ENCODE data around the gene TIMMDC1.

The TIMMDC1 gene

GRCh38 chr3:119492810-119493209 lies 5.5 kb upstream of the TIMMDC1 start:
- no peak for TF ChIP-seq ZNF274 (IDR thresholded peaks at IDR 0.05; ENCODE audit: low read depth, low read length)
- no peak for TF ChIP-seq YY1 (IDR thresholded peaks at IDR 0.05; ENCODE audit: insufficient read depth, insufficient read length)
- TF ChIP-seq SUZ12 (IDR thresholded peaks at IDR 0.05; ENCODE audit: extremely low read depth, insufficient read depth, insufficient read length) = no peak
- no peak for DNase-seq (ENCODE audit: low read depth, low spot score)
- no peak overlapping the region for H3K4me3 ChIP-seq (ENCODE audit: insufficient read length, low read depth)
- no peaks in the 10 kb centered on the region for H3K27me3 ChIP-seq (ENCODE audit: insufficient read depth, insufficient read length)
- no peaks in the 10 kb centered on the region for H3K9me3 ChIP-seq (ENCODE audit: insufficient read depth, low read length)
- peaks cover 26% of the 10 kb centered on the region for H3K36me3 ChIP-seq (ENCODE audit: insufficient read depth, insufficient read length, low read length)
- H3K9ac ChIP-seq (ENCODE audit: insufficient read length, low read depth) = no peak overlapping the region
- H3K4me1 ChIP-seq (ENCODE audit: insufficient read depth, insufficient read length) = no peaks in the 10 kb centered on the region

DNA sequence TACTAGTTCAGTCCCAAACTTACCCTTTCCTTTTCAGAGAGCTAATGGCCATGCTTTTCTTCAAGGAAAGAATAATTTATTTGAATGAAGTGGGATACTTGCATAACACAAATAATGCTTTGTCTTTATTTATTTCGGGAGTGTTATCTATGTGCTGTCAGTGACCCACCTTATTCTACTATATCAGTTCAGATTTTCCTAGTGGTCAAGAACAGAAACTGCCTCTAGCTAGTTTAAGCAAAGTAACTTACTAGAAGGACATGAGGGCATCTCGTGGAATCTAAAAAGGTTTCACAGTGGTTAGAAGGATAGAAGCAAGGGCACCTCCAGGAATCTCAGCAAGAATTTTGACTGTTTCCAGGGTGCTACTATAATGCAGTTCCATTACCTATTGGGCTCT lies 3.8 kb upstream of the TIMMDC1 start:
- Histone ChIP-seq H3K4me1 (ENCODE audit: insufficient read depth, insufficient read length) (no peaks in the 10 kb centered on the region), H3K4me3 (ENCODE audit: insufficient read length, low read depth) (no peak overlapping the region), H3K36me3 (ENCODE audit: insufficient read depth, insufficient read length, low read length) (peaks cover 17% of the 10 kb centered on the region), H3K9ac (ENCODE audit: insufficient read length, low read depth) (no peak overlapping the region), H3K9me3 (ENCODE audit: insufficient read depth, low read length) (no peaks in the 10 kb centered on the region), H3K27me3 (ENCODE audit: insufficient read depth, insufficient read length) (no peaks in the 10 kb centered on the region)
- no peak for DNase-seq (ENCODE audit: low read depth, low spot score)
- TF ChIP-seq YY1 (IDR thresholded peaks at IDR 0.05; ENCODE audit: insufficient read depth, insufficient read length) = no peak
- no peak for TF ChIP-seq SUZ12 (IDR thresholded peaks at IDR 0.05; ENCODE audit: extremely low read depth, insufficient read depth, insufficient read length)
- TF ChIP-seq ZNF274 (IDR thresholded peaks at IDR 0.05; ENCODE audit: low read depth, low read length) = no peak

DNA sequence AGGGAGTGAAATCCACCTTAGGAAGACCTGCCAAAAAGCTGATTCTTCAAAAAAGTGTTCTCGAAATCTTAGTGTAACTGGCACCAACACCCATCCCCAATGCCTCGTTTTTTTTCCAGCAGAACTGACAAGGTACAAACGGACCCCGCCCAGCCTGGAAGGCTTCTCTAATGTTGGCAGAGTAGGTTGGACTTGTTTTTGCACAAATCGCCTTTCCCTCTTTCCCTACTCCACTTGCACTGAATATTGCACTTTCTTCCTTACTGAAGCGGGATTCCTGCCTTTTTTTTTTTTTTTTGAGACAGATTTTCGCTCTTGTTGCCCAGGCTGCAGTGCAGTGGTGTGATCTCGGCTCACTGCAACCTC lies 544 bp upstream of the TIMMDC1 start:
- peaks cover 28% of the 10 kb centered on the region for H3K36me3 ChIP-seq (ENCODE audit: insufficient read depth, insufficient read length, low read length)
- peak; percentile 3 for DNase-seq (ENCODE audit: low read depth, low spot score)
- no peaks in the 10 kb centered on the region for H3K27me3 ChIP-seq (ENCODE audit: insufficient read depth, insufficient read length)
- TF ChIP-seq ZNF274 (IDR thresholded peaks at IDR 0.05; ENCODE audit: low read depth, low read length) (no peak), YY1 (IDR thresholded peaks at IDR 0.05; ENCODE audit: insufficient read depth, insufficient read length) (no peak), SUZ12 (IDR thresholded peaks at IDR 0.05; ENCODE audit: extremely low read depth, insufficient read depth, insufficient read length) (no peak)
- H3K9me3 ChIP-seq (ENCODE audit: insufficient read depth, low read length) = no peaks in the 10 kb centered on the region
- peak overlapping the region; percentile 97 for H3K4me3 ChIP-seq (ENCODE audit: insufficient read length, low read depth)
- no peaks in the 10 kb centered on the region for H3K4me1 ChIP-seq (ENCODE audit: insufficient read depth, insufficient read length)
- H3K9ac ChIP-seq (ENCODE audit: insufficient read length, low read depth) = peak overlapping the region; percentile 98

DNA sequence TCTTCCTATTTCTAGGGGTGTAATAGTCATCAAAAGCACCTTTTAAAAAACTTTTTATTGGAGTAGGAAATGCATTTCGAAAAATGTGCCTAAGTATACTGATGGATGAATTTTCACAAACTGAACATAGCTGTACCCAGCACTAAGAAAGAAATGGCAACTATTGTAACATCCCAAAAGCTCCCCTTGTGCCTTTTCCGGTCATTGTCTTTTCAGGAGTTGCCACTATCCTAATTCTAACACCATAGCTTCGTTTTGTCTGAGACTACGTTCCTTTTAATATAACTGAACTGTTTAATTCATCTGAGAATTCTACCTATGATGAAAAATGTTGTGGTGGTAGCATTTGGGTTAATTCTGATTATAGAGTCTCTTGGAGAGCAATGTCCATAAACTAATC lies 1.9 kb downstream of the TIMMDC1 start:
- H3K9ac ChIP-seq (ENCODE audit: insufficient read length, low read depth) = peak overlapping the region; percentile 2
- no peaks in the 10 kb centered on the region for H3K27me3 ChIP-seq (ENCODE audit: insufficient read depth, insufficient read length)
- TF ChIP-seq SUZ12 (IDR thresholded peaks at IDR 0.05; ENCODE audit: extremely low read depth, insufficient read depth, insufficient read length) (no peak), YY1 (IDR thresholded peaks at IDR 0.05; ENCODE audit: insufficient read depth, insufficient read length) (no peak), ZNF274 (IDR thresholded peaks at IDR 0.05; ENCODE audit: low read depth, low read length) (no peak)
- H3K36me3 ChIP-seq (ENCODE audit: insufficient read depth, insufficient read length, low read length) = peaks cover 51% of the 10 kb centered on the region
- H3K9me3 ChIP-seq (ENCODE audit: insufficient read depth, low read length) = no peaks in the 10 kb centered on the region
- H3K4me3 ChIP-seq (ENCODE audit: insufficient read length, low read depth) = peak overlapping the region; percentile 97
- no peaks in the 10 kb centered on the region for H3K4me1 ChIP-seq (ENCODE audit: insufficient read depth, insufficient read length)
- DNase-seq (ENCODE audit: low read depth, low spot score) = no peak

GRCh38 chr3:119500901-119501300 lies 2.6 kb downstream of the TIMMDC1 start:
- DNase-seq (ENCODE audit: low read depth, low spot score) = no peak
- peaks cover 57% of the 10 kb centered on the region for H3K36me3 ChIP-seq (ENCODE audit: insufficient read depth, insufficient read length, low read length)
- peak overlapping the region; percentile 2 for H3K9ac ChIP-seq (ENCODE audit: insufficient read length, low read depth)
- H3K27me3 ChIP-seq (ENCODE audit: insufficient read depth, insufficient read length) = no peaks in the 10 kb centered on the region
- TF ChIP-seq SUZ12 (IDR thresholded peaks at IDR 0.05; ENCODE audit: extremely low read depth, insufficient read depth, insufficient read length) (no peak), ZNF274 (IDR thresholded peaks at IDR 0.05; ENCODE audit: low read depth, low read length) (no peak), YY1 (IDR thresholded peaks at IDR 0.05; ENCODE audit: insufficient read depth, insufficient read length) (no peak)
- peak overlapping the region; percentile 97 for H3K4me3 ChIP-seq (ENCODE audit: insufficient read length, low read depth)
- H3K4me1 ChIP-seq (ENCODE audit: insufficient read depth, insufficient read length) = no peaks in the 10 kb centered on the region
- no peaks in the 10 kb centered on the region for H3K9me3 ChIP-seq (ENCODE audit: insufficient read depth, low read length)

DNA sequence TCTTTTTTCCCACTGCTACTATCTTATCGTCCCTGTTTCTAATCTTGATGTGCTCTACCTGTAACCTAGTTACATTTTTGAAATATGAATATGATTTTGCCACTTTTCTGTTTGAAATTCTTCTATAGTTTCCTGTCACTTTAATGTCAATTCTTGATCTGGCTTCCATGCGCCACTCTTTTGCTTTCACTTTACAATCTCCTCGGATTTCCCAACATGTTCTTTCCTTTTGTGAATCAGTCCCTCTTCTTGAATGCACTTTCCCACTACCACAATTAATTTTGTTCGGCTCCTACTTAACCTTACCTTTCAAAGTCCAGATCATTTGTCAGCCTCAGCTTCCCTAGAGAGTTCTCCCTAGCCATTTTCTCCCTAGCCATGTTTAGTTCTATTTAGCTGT lies 8.3 kb downstream of the TIMMDC1 start:
- Histone ChIP-seq H3K36me3 (ENCODE audit: insufficient read depth, insufficient read length, low read length) (peaks cover 93% of the 10 kb centered on the region), H3K27me3 (ENCODE audit: insufficient read depth, insufficient read length) (no peaks in the 10 kb centered on the region), H3K4me1 (ENCODE audit: insufficient read depth, insufficient read length) (no peaks in the 10 kb centered on the region), H3K4me3 (ENCODE audit: insufficient read length, low read depth) (no peak overlapping the region), H3K9ac (ENCODE audit: insufficient read length, low read depth) (no peak overlapping the region), H3K9me3 (ENCODE audit: insufficient read depth, low read length) (no peaks in the 10 kb centered on the region)
- TF ChIP-seq ZNF274 (IDR thresholded peaks at IDR 0.05; ENCODE audit: low read depth, low read length) (no peak), SUZ12 (IDR thresholded peaks at IDR 0.05; ENCODE audit: extremely low read depth, insufficient read depth, insufficient read length) (no peak), YY1 (IDR thresholded peaks at IDR 0.05; ENCODE audit: insufficient read depth, insufficient read length) (no peak)
- DNase-seq (ENCODE audit: low read depth, low spot score) = no peak

DNA sequence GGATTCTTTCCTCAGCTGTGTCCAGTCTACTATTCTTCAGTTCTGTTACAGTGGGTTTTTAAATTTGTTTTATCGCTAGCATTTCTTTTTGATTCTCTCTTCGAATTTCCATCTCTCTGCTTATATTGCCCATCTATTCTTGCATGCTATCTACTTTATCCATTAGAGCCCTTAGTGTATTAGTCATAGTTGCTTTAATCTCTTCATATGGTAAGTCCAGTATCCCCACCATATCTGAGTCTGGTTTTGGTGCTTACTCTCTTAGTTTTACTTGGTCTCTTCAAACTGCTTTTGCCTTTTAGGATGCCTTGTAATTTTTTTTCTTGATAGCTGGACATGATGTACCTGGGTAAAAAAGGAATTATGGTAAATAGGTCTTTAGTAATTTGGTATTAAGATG lies 9.1 kb downstream of the TIMMDC1 start:
- Histone ChIP-seq H3K27me3 (ENCODE audit: insufficient read depth, insufficient read length) (no peaks in the 10 kb centered on the region), H3K4me3 (ENCODE audit: insufficient read length, low read depth) (no peak overlapping the region), H3K36me3 (ENCODE audit: insufficient read depth, insufficient read length, low read length) (peaks cover 90% of the 10 kb centered on the region), H3K9ac (ENCODE audit: insufficient read length, low read depth) (no peak overlapping the region), H3K9me3 (ENCODE audit: insufficient read depth, low read length) (no peaks in the 10 kb centered on the region), H3K4me1 (ENCODE audit: insufficient read depth, insufficient read length) (no peaks in the 10 kb centered on the region)
- no peak for DNase-seq (ENCODE audit: low read depth, low spot score)
- no peak for TF ChIP-seq SUZ12 (IDR thresholded peaks at IDR 0.05; ENCODE audit: extremely low read depth, insufficient read depth, insufficient read length)
- no peak for TF ChIP-seq ZNF274 (IDR thresholded peaks at IDR 0.05; ENCODE audit: low read depth, low read length)
- TF ChIP-seq YY1 (IDR thresholded peaks at IDR 0.05; ENCODE audit: insufficient read depth, insufficient read length) = no peak

Data from NT2/D1 (cell line).